Suprapubic skin (tissue), 3 donors: Measurements from ENCODE around the gene CLEC4A.

Source experiments
- CTCF ChIP-seq, 2 donors: fragments of 200-600 bp in 1 of 2; fragments of 450-650 bp in 1 of 2; sonication (generic) in 1 of 2; IDR thresholded peaks; one replicate each; pipeline ENCODE4 v1.5.1; 2016 to 2019; ENCODE audit warnings: antibody characterized with exemption in 2 of 2, mild to moderate bottlenecking in 1 of 2, moderate library complexity in 1 of 2
- EP300 ChIP-seq: sonication (generic); formaldehyde crosslinking; IDR thresholded peaks from one replicate; pipeline ENCODE4 v1.6.1; 2017; ENCODE audit warnings: antibody characterized with exemption
- POLR2A ChIP-seq, 2 donors: fragments of 450-650 bp; IDR thresholded peaks; one replicate each; pipeline ENCODE4 v1.6.1; 2017; ENCODE audit warnings: antibody characterized with exemption in 2 of 2, mild to moderate bottlenecking in 2 of 2, moderate library complexity in 2 of 2

- TF ChIP-seq POLR2A (IDR thresholded peaks at IDR 0.05) (no peak), CTCF (IDR thresholded peaks at IDR 0.05) (no peak), EP300 (no peak)
Observed at GRCh38 chr12:8082808-8083100, 40.7 kb upstream of the CLEC4A start.
